Kidney (tissue), 14 donors: ENCODE results near the gene SOCS7. TPM values are rescaled to one million over a fixed set of nuclear protein-coding genes. Genes with fewer than 3 reads are reported as not detected.

Source experiments
- DNase-seq, 5 donors: peaks; one replicate each; pipeline ENCODE4 v3.0.0-alpha.2; 2013 to 2020
- FAIRE-seq: peaks from 2 replicates; lab custom pipeline; 2012; peaks lifted over from hg19 to GRCh38; lab: Jason Lieb, UNC
- H3K27ac ChIP-seq, 2 donors: one replicate each; pipeline ENCODE4 v1.7.0; 2013; ENCODE audit warnings: low read depth in 2 of 2, low read length in 2 of 2, inconsistent platforms in 1 of 2
- H3K27me3 ChIP-seq: one replicate; pipeline ENCODE4 v1.7.1; 2013; ENCODE audit warnings: low read length, inconsistent platforms; ENCODE audit not compliant: control insufficient read depth, insufficient read depth
- H3K36me3 ChIP-seq, 3 donors: one replicate each; pipeline versions ENCODE4 v1.7.0 to v1.7.1; 2013; ENCODE audit warnings: low read length in 3 of 3, control low read depth in 1 of 3, inconsistent platforms in 1 of 3; ENCODE audit not compliant: insufficient read depth in 3 of 3, control insufficient read depth in 2 of 3
- H3K4me1 ChIP-seq, 3 donors: one replicate each; pipeline versions ENCODE4 v1.7.0 to v1.7.1; 2013; ENCODE audit warnings: low read length in 3 of 3, inconsistent platforms in 1 of 3, low read depth in 1 of 3; ENCODE audit not compliant: control insufficient read depth in 2 of 3, insufficient read depth in 2 of 3
- H3K4me3 ChIP-seq, 3 donors: one replicate each; pipeline versions ENCODE4 v1.7.0 to v1.8.1; 2013; ENCODE audit warnings: low read length in 3 of 3, control low read depth in 1 of 3, inconsistent platforms in 1 of 3
- H3K9ac ChIP-seq, 3 donors: one replicate each; pipeline versions ENCODE4 v1.7.0 to v1.7.1; 2013; ENCODE audit warnings: low read length in 3 of 3, control low read depth in 1 of 3, inconsistent platforms in 1 of 3
- H3K9me3 ChIP-seq, 3 donors: one replicate each; pipeline versions ENCODE4 v1.7.0 to v1.7.1; 2013; ENCODE audit warnings: low read length in 3 of 3, control low read depth in 1 of 3, inconsistent platforms in 1 of 3; ENCODE audit not compliant: control insufficient read depth in 2 of 3, insufficient read depth in 1 of 3
- CTCF ChIP-seq: IDR thresholded peaks from 3 replicates; pipeline ENCODE4 v1.5.1; 2012; ENCODE audit warnings: mild to moderate bottlenecking, moderate library complexity, borderline replicate concordance; ENCODE audit not compliant: insufficient read depth; ENCODE audit errors: extremely low read depth
- intact Hi-C: fragments of 100-400 bp; cut with DNase I; formaldehyde crosslinking; loops from one replicate; pipeline ENCODE4 v1.11.1; 2022
- polyA plus RNA-seq: library from polyadenylated mRNA; stranded (reverse); fragments of 350-450 nt; fragmentation: Illumina TruSeq; extraction: RNeasy Lipid Tissue Mini Kit (QIAGEN cat#74804); gene quantifications from one replicate; pipeline ENCODE4 v1.2.3, GENCODE V29; 2014; ENCODE audit warnings: low read depth, low replicate concordance; ENCODE audit not compliant: insufficient read depth
- total RNA-seq: library from RNA; stranded (reverse); fragmentation: NEBNext Ultra II Directional; extraction: Animal tissue kit (Norgen Biotek cat#: 25700); gene quantifications from one replicate; pipeline ENCODE4 v1.2.1, GENCODE V29; 2021
- donor health status: control.
- donor health status: control.
- donor health status: control.
- donor health status: control.
- donor health status: control.
- donor health status: DM: yes; HTN: yes; CAD: no.
- donor health status: Normal renal cell carcinoma (clear cell type).

SOCS7 gene
- total and polyA plus RNA-seq, 2 donors from 2014 or later = 2.7 to 18.7 TPM

- H3K9ac ChIP-seq = no peak overlapping the region
- intact Hi-C loops = loop anchor here (5.0 kb wide), 1 partner anchor 68 kb away; the partner anchor contains the start of gene GPR179
- no peaks in the 10 kb centered on the region for H3K36me3 ChIP-seq
- no peaks in the 10 kb centered on the region for H3K4me1 ChIP-seq
- no peaks in the 10 kb centered on the region for H3K27me3 ChIP-seq
- no peak overlapping the region for H3K4me3 ChIP-seq
- H3K9me3 ChIP-seq = no peaks in the 10 kb centered on the region
- no peak for DNase-seq
- H3K27ac ChIP-seq = no peak overlapping the region
- TF ChIP-seq CTCF = no peak
- FAIRE-seq = no peak
These were observed 58.6 kb downstream of the SOCS7 start for GRCh38 chr17:38410201-38410600.

- DNase-seq (peak in 3 of 5 donors; percentile 42 to 58 (median 51)), FAIRE-seq (no peak)
- Histone ChIP-seq H3K9ac (no peak overlapping the region), H3K4me1 (peaks cover 0 to 3% (median 0%) of the 10 kb centered on the region in 3 donors), H3K9me3 (no peaks in the 10 kb centered on the region), H3K27me3 (no peaks in the 10 kb centered on the region), H3K4me3 (no peak overlapping the region), H3K36me3 (no peaks in the 10 kb centered on the region), H3K27ac (no peak overlapping the region)
- intact Hi-C loops = no loop called here
- no peak for TF ChIP-seq CTCF
These were observed 63.9 kb downstream of the SOCS7 start for GRCh38 chr17:38415250-38416194.

- peaks cover 0 to 6% (median 0%) of the 10 kb centered on the region in 3 donors for H3K4me1 ChIP-seq
- FAIRE-seq (no peak), DNase-seq (peak in 1 of 5 donors; percentile 0)
- intact Hi-C loops = no loop called here
- H3K36me3 ChIP-seq = no peaks in the 10 kb centered on the region
- no peak overlapping the region for H3K4me3 ChIP-seq
- no peak overlapping the region for H3K27ac ChIP-seq
- no peaks in the 10 kb centered on the region for H3K27me3 ChIP-seq
- H3K9me3 ChIP-seq = no peaks in the 10 kb centered on the region
- H3K9ac ChIP-seq = no peak overlapping the region
- TF ChIP-seq CTCF = no peak
These were observed 65.2 kb downstream of the SOCS7 start for GRCh38 chr17:38416840-38417209.
